Astrocyte (in vitro differentiated cells and primary cell): ENCODE data around the gene LRRC10B. TPM values are rescaled to one million over a fixed set of nuclear protein-coding genes. Genes with fewer than 3 reads are reported as not detected.

Source experiments
- DNase-seq: peaks from one replicate; pipeline ENCODE4 v3.0.0-alpha.2; 2010; ENCODE audit warnings: low read depth
- FAIRE-seq: peaks from 2 replicates; lab custom pipeline; 2011; peaks lifted over from hg19 to GRCh38; lab: Jason Lieb, UNC
- H2AFZ ChIP-seq: 2 replicates; pipeline ENCODE4 v1.6.0; 2012; ENCODE audit warnings: low read depth, low read length, inconsistent platforms
- H3K27ac ChIP-seq: 2 replicates; pipeline ENCODE4 v1.5.1; 2011; ENCODE audit warnings: low read depth, low read length, inconsistent platforms
- H3K27me3 ChIP-seq: 2 replicates; pipeline ENCODE4 v1.6.0; 2011; ENCODE audit warnings: low read length, inconsistent platforms; ENCODE audit not compliant: insufficient read depth
- H3K36me3 ChIP-seq: 2 replicates; pipeline ENCODE4 v1.5.1; 2011; ENCODE audit warnings: low read length, inconsistent platforms; ENCODE audit not compliant: insufficient read depth
- H3K4me1 ChIP-seq: 2 replicates; pipeline ENCODE4 v1.5.1; 2011; ENCODE audit warnings: low read length, inconsistent platforms; ENCODE audit not compliant: insufficient read depth
- H3K4me2 ChIP-seq: 2 replicates; pipeline ENCODE4 v1.6.0; 2012; ENCODE audit warnings: low read length, inconsistent platforms
- H3K4me3 ChIP-seq: 2 replicates; pipeline ENCODE4 v1.5.1; 2011; ENCODE audit warnings: low read depth, mild to moderate bottlenecking, low read length, inconsistent platforms; ENCODE audit not compliant: insufficient read depth
- H3K79me2 ChIP-seq: 2 replicates; pipeline ENCODE4 v1.6.0; 2012; ENCODE audit warnings: mild to moderate bottlenecking, low read length, inconsistent platforms; ENCODE audit not compliant: insufficient read depth
- H3K9ac ChIP-seq: 2 replicates; pipeline ENCODE4 v1.6.0; 2012; ENCODE audit warnings: mild to moderate bottlenecking, low read length, inconsistent platforms
- H3K9me3 ChIP-seq: 2 replicates; pipeline ENCODE4 v1.5.1; 2012; ENCODE audit warnings: low read depth, mild to moderate bottlenecking, low read length, inconsistent platforms; ENCODE audit not compliant: insufficient read depth
- H4K20me1 ChIP-seq: 2 replicates; pipeline ENCODE4 v1.6.0; 2012; ENCODE audit warnings: low read length, inconsistent platforms; ENCODE audit not compliant: insufficient read depth
- H3K27ac Mint-ChIP-seq: one replicate; pipeline ENCODE4 v1.8.0; 2021; ENCODE audit warnings: mild to moderate bottlenecking, mixed read lengths; ENCODE audit not compliant: unreplicated experiment
- H3K27me3 Mint-ChIP-seq: one replicate; pipeline ENCODE4 v1.8.0; 2021; ENCODE audit warnings: low read depth, mixed read lengths; ENCODE audit not compliant: unreplicated experiment
- H3K36me3 Mint-ChIP-seq: one replicate; pipeline ENCODE4 v1.8.0; 2021; ENCODE audit warnings: low read depth, mixed read lengths; ENCODE audit not compliant: unreplicated experiment
- H3K4me1 Mint-ChIP-seq: one replicate; pipeline ENCODE4 v1.8.0; 2021; ENCODE audit warnings: low read depth, mixed read lengths; ENCODE audit not compliant: unreplicated experiment
- H3K4me3 Mint-ChIP-seq: one replicate; pipeline ENCODE4 v1.8.0; 2021; ENCODE audit warnings: mild to moderate bottlenecking, moderate library complexity, mixed read lengths; ENCODE audit not compliant: unreplicated experiment
- H3K9me3 Mint-ChIP-seq: one replicate; pipeline ENCODE4 v1.8.0; 2021; ENCODE audit warnings: mild to moderate bottlenecking, mixed read lengths; ENCODE audit not compliant: unreplicated experiment
- CTCF ChIP-seq: IDR thresholded peaks from 2 replicates; pipeline ENCODE4 v1.5.1; 2011; ENCODE audit warnings: low read depth, mild to moderate bottlenecking, inconsistent platforms, low read length, moderate library complexity; ENCODE audit not compliant: insufficient read depth
- EZH2 ChIP-seq: IDR thresholded peaks from 2 replicates; pipeline ENCODE4 v1.6.1; 2012; ENCODE audit warnings: mild to moderate bottlenecking, low read length, inconsistent platforms; ENCODE audit not compliant: insufficient read depth
- total RNA-seq: library from RNA; stranded (reverse); gene quantifications from 2 replicates; pipeline ENCODE4 v1.2.1, GENCODE V29; 2021

The LRRC10B gene
- total RNA-seq, 1 donor from 2014 or later: 0.09 TPM

GRCh38 chr11:61546663-61547062, 38.1 kb downstream of the LRRC10B start:
- Mint-ChIP-seq H3K27ac (no peak overlapping the region), H3K36me3 (peaks cover 9% of the 10 kb centered on the region), H3K4me1 (peaks cover 3% of the 10 kb centered on the region), H3K4me3 (no peak overlapping the region), H3K27me3 (peaks cover 33% of the 10 kb centered on the region), H3K9me3 (peaks cover 2% of the 10 kb centered on the region)
- FAIRE-seq: no peak
- no peaks in the 10 kb centered on the region for H3K4me1 ChIP-seq
- no peak for DNase-seq
- no peaks in the 10 kb centered on the region for H3K27me3 ChIP-seq
- no peak for TF ChIP-seq EZH2
- TF ChIP-seq CTCF: no peak
- H3K36me3 ChIP-seq: no peaks in the 10 kb centered on the region
- no peaks in the 10 kb centered on the region for H3K9me3 ChIP-seq
- H3K79me2 ChIP-seq: no peaks in the 10 kb centered on the region
- H2AFZ ChIP-seq: no peak overlapping the region
- H3K27ac ChIP-seq: no peak overlapping the region
- no peaks in the 10 kb centered on the region for H4K20me1 ChIP-seq
- no peak overlapping the region for H3K4me3 ChIP-seq
- no peak overlapping the region for H3K9ac ChIP-seq
- no peak overlapping the region for H3K4me2 ChIP-seq

- no peaks in the 10 kb centered on the region for H4K20me1 ChIP-seq
- Mint-ChIP-seq H3K36me3 (peaks cover 9% of the 10 kb centered on the region), H3K4me3 (no peak overlapping the region), H3K27me3 (peaks cover 30% of the 10 kb centered on the region), H3K27ac (no peak overlapping the region), H3K9me3 (peaks cover 2% of the 10 kb centered on the region), H3K4me1 (no peaks in the 10 kb centered on the region)
- DNase-seq (no peak), FAIRE-seq (no peak)
- no peaks in the 10 kb centered on the region for H3K27me3 ChIP-seq
- no peak overlapping the region for H2AFZ ChIP-seq
- H3K36me3 ChIP-seq: no peaks in the 10 kb centered on the region
- no peaks in the 10 kb centered on the region for H3K9me3 ChIP-seq
- H3K9ac ChIP-seq: no peak overlapping the region
- no peak overlapping the region for H3K4me2 ChIP-seq
- TF ChIP-seq CTCF (no peak), EZH2 (no peak)
- no peak overlapping the region for H3K27ac ChIP-seq
- H3K4me1 ChIP-seq: peaks cover 3% of the 10 kb centered on the region
- no peaks in the 10 kb centered on the region for H3K79me2 ChIP-seq
- no peak overlapping the region for H3K4me3 ChIP-seq
Observed at GRCh38 chr11:61547246-61547645, 38.7 kb downstream of the LRRC10B start.

- no peak overlapping the region for H3K4me3 ChIP-seq
- H3K27me3 ChIP-seq: peaks cover 13% of the 10 kb centered on the region
- TF ChIP-seq EZH2 (no peak), CTCF (no peak)
- Mint-ChIP-seq H3K4me3 (no peak overlapping the region), H3K4me1 (peaks cover 2% of the 10 kb centered on the region), H3K27ac (no peak overlapping the region), H3K27me3 (peaks cover 48% of the 10 kb centered on the region), H3K9me3 (peaks cover 4% of the 10 kb centered on the region), H3K36me3 (peaks cover 7% of the 10 kb centered on the region)
- H3K79me2 ChIP-seq: no peaks in the 10 kb centered on the region
- peaks cover 3% of the 10 kb centered on the region for H3K4me1 ChIP-seq
- no peak overlapping the region for H3K27ac ChIP-seq
- no peaks in the 10 kb centered on the region for H3K36me3 ChIP-seq
- no peak overlapping the region for H2AFZ ChIP-seq
- FAIRE-seq: no peak
- H4K20me1 ChIP-seq: peaks cover under 1% of the 10 kb centered on the region
- H3K4me2 ChIP-seq: no peak overlapping the region
- H3K9ac ChIP-seq: no peak overlapping the region
- no peaks in the 10 kb centered on the region for H3K9me3 ChIP-seq
- no peak for DNase-seq
Observed at GRCh38 chr11:61549177-61549576, 40.6 kb downstream of the LRRC10B start.
